HTR-8/SVneo (cell line): ENCODE data around the gene CLCNKB.

ENCODE experiments used
- DNase-seq: peaks from one replicate; pipeline ENCODE4 v3.0.0; 2011; ENCODE audit warnings: low spot score, mixed read lengths; ENCODE audit not compliant: insufficient read length
- FAIRE-seq: peaks from 2 replicates; lab custom pipeline; 2011; peaks lifted over from hg19 to GRCh38; lab: Jason Lieb, UNC

Gene CLCNKB

GRCh38 chr1:16072095-16072494, 28.5 kb downstream of the CLCNKB start:
- DNase-seq (no peak), FAIRE-seq (no peak)

- FAIRE-seq (no peak), DNase-seq (no peak)
Observed at GRCh38 chr1:16072616-16073484, 29.3 kb downstream of the CLCNKB start.

GRCh38 chr1:16073490-16074119, 30.0 kb downstream of the CLCNKB start, which contains the start of gene FAM131C:
FAM131C (minus strand) TSS chr1:16073651; CDS start chr1:16073442, 209 bp downstream.
- FAIRE-seq (peak; percentile 42), DNase-seq (peak; percentile 60)

GRCh38 chr1:16074217-16074616, 30.6 kb downstream of the CLCNKB start:
- FAIRE-seq (peak; percentile 97), DNase-seq (no peak)

- FAIRE-seq = no peak
- DNase-seq = no peak
Observed at GRCh38 chr1:16075337-16076030, 31.9 kb downstream of the CLCNKB start.

GRCh38 chr1:16076031-16076864, 32.7 kb downstream of the CLCNKB start:
- DNase-seq (peak; percentile 77), FAIRE-seq (peak; percentile 96)

GRCh38 chr1:16076865-16077238, 33.3 kb downstream of the CLCNKB start:
- no peak for DNase-seq
- FAIRE-seq = no peak

GRCh38 chr1:16077406-16078245, 34.0 kb downstream of the CLCNKB start:
- DNase-seq (no peak), FAIRE-seq (no peak)

- FAIRE-seq = peak; percentile 81
Observed at GRCh38 chr1:16078925-16079656, 35.5 kb downstream of the CLCNKB start.

GRCh38 chr1:16080422-16081150, 37.0 kb downstream of the CLCNKB start:
- DNase-seq (no peak), FAIRE-seq (no peak)

More at GRCh38 chr1:16078925-16079656, 35.5 kb downstream of the CLCNKB start:
- peak; percentile 75 for DNase-seq

GRCh38 chr1:16081636-16082035, 38.1 kb downstream of the CLCNKB start:
- DNase-seq (no peak), FAIRE-seq (no peak)

GRCh38 chr1:16082283-16083038, 38.9 kb downstream of the CLCNKB start:
- FAIRE-seq (no peak), DNase-seq (peak; percentile 77)

- DNase-seq (no peak), FAIRE-seq (no peak)
Observed at GRCh38 chr1:16083486-16083885, 39.9 kb downstream of the CLCNKB start.

GRCh38 chr1:16085522-16085921, 41.9 kb downstream of the CLCNKB start:
- FAIRE-seq = no peak
- DNase-seq = no peak

GRCh38 chr1:16087733-16088132, 44.2 kb downstream of the CLCNKB start:
- DNase-seq (no peak), FAIRE-seq (no peak)

GRCh38 chr1:16088351-16088911, 44.8 kb downstream of the CLCNKB start:
- FAIRE-seq (peak; percentile 40), DNase-seq (no peak)

- peak; percentile 23 for FAIRE-seq
- DNase-seq = peak; percentile 60
Observed at GRCh38 chr1:16088996-16089395, 45.4 kb downstream of the CLCNKB start.
